HG03457 (cell line): ENCODE results near the gene LRFN5.

Source experiments
- ATAC-seq: cut with Tn5 transposase; IDR thresholded peaks from one replicate; pipeline ENCODE4 v1.9.1; 2021; ENCODE audit warnings: moderate number of reproducible peaks; ENCODE audit not compliant: unreplicated experiment

LRFN5 gene

GRCh38 chr14:41766772-41767171 is 160.1 kb downstream of the LRFN5 start:
- ATAC-seq, result no peak

GRCh38 chr14:41773536-41774279 is 167.0 kb downstream of the LRFN5 start:
- ATAC-seq, result no peak

- ATAC-seq, result no peak
Measured at GRCh38 chr14:41782511-41782910, 175.8 kb downstream of the LRFN5 start.

GRCh38 chr14:41783403-41783802 is 176.7 kb downstream of the LRFN5 start:
- no peak for ATAC-seq

- no peak for ATAC-seq
Measured at GRCh38 chr14:41785696-41786095, 179.0 kb downstream of the LRFN5 start.

- no peak for ATAC-seq
Measured at GRCh38 chr14:41799817-41800216, 193.1 kb downstream of the LRFN5 start.

GRCh38 chr14:41805633-41806032 is 199.0 kb downstream of the LRFN5 start:
- no peak for ATAC-seq

GRCh38 chr14:41806366-41806975 is 199.8 kb downstream of the LRFN5 start:
- ATAC-seq, result no peak

- ATAC-seq, result no peak
Measured at GRCh38 chr14:41810362-41810761, 203.7 kb downstream of the LRFN5 start.

- ATAC-seq, result no peak
Measured at GRCh38 chr14:41817626-41818025, 210.9 kb downstream of the LRFN5 start.

GRCh38 chr14:41824441-41824840 is 217.8 kb downstream of the LRFN5 start:
- ATAC-seq, result no peak

- no peak for ATAC-seq
Measured at GRCh38 chr14:41825622-41826021, 218.9 kb downstream of the LRFN5 start.

- ATAC-seq, result no peak
Measured at GRCh38 chr14:41830714-41831406, 224.2 kb downstream of the LRFN5 start.

- no peak for ATAC-seq
Measured at GRCh38 chr14:41839661-41840060, 233.0 kb downstream of the LRFN5 start.

GRCh38 chr14:41859336-41859735 is 252.7 kb downstream of the LRFN5 start:
- ATAC-seq, result no peak

- ATAC-seq, result no peak
Measured at GRCh38 chr14:41860586-41860985, 253.9 kb downstream of the LRFN5 start.

GRCh38 chr14:41865894-41866293 is 259.2 kb downstream of the LRFN5 start:
- no peak for ATAC-seq

- no peak for ATAC-seq
Measured at GRCh38 chr14:41868396-41868795, 261.7 kb downstream of the LRFN5 start.

GRCh38 chr14:41872931-41873685 is 266.4 kb downstream of the LRFN5 start:
- ATAC-seq, result no peak

- no peak for ATAC-seq
Measured at GRCh38 chr14:41873686-41874317, 267.1 kb downstream of the LRFN5 start.

GRCh38 chr14:41875116-41875515 is 268.4 kb downstream of the LRFN5 start:
- ATAC-seq, result no peak
